IMR-90 (cell line): Measurements from ENCODE around the gene TENM3. TPM values are rescaled to one million over a fixed set of nuclear protein-coding genes. Genes with fewer than 3 reads are reported as not detected.
A peak's percentile ranks its signal among the peaks of the same experiment; 100 is the strongest.

Source experiments
- ATAC-seq: fragments of 200-7000 bp; cut with Tn5 transposase; 2 replicates; pipeline ENCODE4 v1.9.1; 2020; ENCODE audit warnings: low read depth, mild to moderate bottlenecking, moderate library complexity
- BruUV-seq: library from RNA; stranded (reverse); fragments of 400-500 nt; replicated peaks from 2 replicates; lab custom pipeline; 2021; lab: Mats Ljungman, UMichigan
- CTCF ChIA-PET: fragments of 300-600 bp; formaldehyde crosslinking; extraction: SDS; loops from one replicate; lab custom pipeline; 2021; ENCODE audit warnings: antibody characterized with exemption; lab: Yijun Ruan, JAX
- POLR2A ChIA-PET: fragments of 300-600 bp; sonication (Branson Sonifier 250); formaldehyde crosslinking; loops from one replicate; lab custom pipeline; 2022; ENCODE audit warnings: antibody characterized with exemption; ENCODE audit not compliant: unreplicated experiment; lab: Charles Lee
- DNase-seq: peaks from one replicate; pipeline ENCODE4 v3.0.0; 2013
- H2AFZ ChIP-seq: replicated peaks from 2 replicates; pipeline ENCODE3; 2013; ENCODE audit warnings: low read length, mild to moderate bottlenecking; ENCODE audit not compliant: poor library complexity
- H2AK5ac ChIP-seq: 2 replicates; pipeline ENCODE4 v1.6.1; 2013; ENCODE audit warnings: low read depth, low read length, inconsistent platforms
- H2AK9ac ChIP-seq: replicated peaks from 2 replicates; pipeline ENCODE3; 2013; ENCODE audit warnings: mild to moderate bottlenecking, low read depth, low read length, moderate library complexity; ENCODE audit not compliant: poor library complexity
- H2BK120ac ChIP-seq: 2 replicates; pipeline ENCODE4 v1.6.1; 2013; ENCODE audit warnings: low read depth, low read length, inconsistent platforms
- H2BK15ac ChIP-seq: 3 replicates; pipeline ENCODE4 v1.6.1; 2013; ENCODE audit warnings: low read depth, low read length, inconsistent platforms
- H2BK20ac ChIP-seq: 2 replicates; pipeline ENCODE4 v1.6.1; 2013; ENCODE audit warnings: low read depth, mild to moderate bottlenecking, inconsistent platforms, low read length, moderate library complexity
- H2BK5ac ChIP-seq: 2 replicates; pipeline ENCODE4 v1.6.1; 2013; ENCODE audit warnings: mild to moderate bottlenecking, low read depth, low read length, inconsistent platforms; ENCODE audit not compliant: poor library complexity, severe bottlenecking
- H3K14ac ChIP-seq: replicated peaks from 2 replicates; pipeline ENCODE4 v1.6.1; 2013; ENCODE audit warnings: low read depth, low read length, inconsistent platforms
- H3K18ac ChIP-seq: 2 replicates; pipeline ENCODE4 v1.6.1; 2013; ENCODE audit warnings: low read depth, low read length, control low read depth
- H3K23ac ChIP-seq: 2 replicates; pipeline ENCODE4 v1.6.1; 2013; ENCODE audit warnings: low read depth, low read length, inconsistent platforms
- H3K27ac ChIP-seq: 2 replicates; pipeline ENCODE4 v1.5.1; 2013; ENCODE audit warnings: mild to moderate bottlenecking, control low read depth, low read length; ENCODE audit not compliant: insufficient read depth
- H3K27me3 ChIP-seq: 2 replicates; pipeline ENCODE4 v1.6.1; 2013; ENCODE audit warnings: low read length; ENCODE audit not compliant: control insufficient read depth, insufficient read depth
- H3K36me3 ChIP-seq: 2 replicates; pipeline ENCODE4 v1.6.1; 2013; ENCODE audit warnings: low read length, mixed read lengths; ENCODE audit not compliant: control insufficient read depth, insufficient read depth
- H3K4ac ChIP-seq: 2 replicates; pipeline ENCODE4 v1.6.1; 2013; ENCODE audit warnings: low read depth, low read length, inconsistent platforms
- H3K4me1 ChIP-seq: 2 replicates; pipeline ENCODE4 v1.6.1; 2013; ENCODE audit warnings: low read length, mixed read lengths; ENCODE audit not compliant: control insufficient read depth, insufficient read depth
- H3K4me2 ChIP-seq: 2 replicates; pipeline ENCODE4 v1.6.1; 2013; ENCODE audit warnings: low read depth, mild to moderate bottlenecking, control low read depth, low read length, moderate library complexity
- H3K4me3 ChIP-seq: 2 replicates; pipeline ENCODE4 v1.5.1; 2013; ENCODE audit warnings: low read depth, mild to moderate bottlenecking, control low read depth, low read length, moderate library complexity; ENCODE audit not compliant: insufficient read depth
- H3K56ac ChIP-seq: 2 replicates; pipeline ENCODE4 v1.6.1; 2013; ENCODE audit warnings: low read length, inconsistent platforms; ENCODE audit not compliant: insufficient read depth; ENCODE audit errors: extremely low read depth
- H3K79me1 ChIP-seq, 2 experiments: 2 replicates each; pipeline ENCODE4 v1.6.1; 2013; ENCODE audit warnings: low read length in 2 of 2, inconsistent platforms in 1 of 2, low read depth in 1 of 2
- H3K9ac ChIP-seq: 2 replicates; pipeline ENCODE4 v1.6.1; 2013; ENCODE audit warnings: low read depth, low read length, control low read depth
- H3K9me1 ChIP-seq: 2 replicates; pipeline ENCODE4 v1.6.1; 2013; ENCODE audit warnings: low read length, inconsistent platforms; ENCODE audit not compliant: insufficient read depth
- H3K9me3 ChIP-seq: 2 replicates; pipeline ENCODE4 v1.6.1; 2013; ENCODE audit warnings: low read length; ENCODE audit not compliant: control insufficient read depth, insufficient read depth
- H4K20me1 ChIP-seq: 2 replicates; pipeline ENCODE4 v1.6.1; 2013; ENCODE audit warnings: low read length, inconsistent platforms; ENCODE audit not compliant: insufficient read depth
- H4K5ac ChIP-seq: 2 replicates; pipeline ENCODE4 v1.6.1; 2013; ENCODE audit warnings: mild to moderate bottlenecking, low read depth, low read length, control low read depth
- H4K8ac ChIP-seq, 2 experiments: 2 replicates each; pipeline ENCODE4 v1.6.1; 2013; ENCODE audit warnings: low read depth in 2 of 2, low read length in 2 of 2, control low read depth in 1 of 2, inconsistent platforms in 1 of 2
- H4K91ac ChIP-seq: 2 replicates; pipeline ENCODE4 v1.6.1; 2013; ENCODE audit warnings: low read depth, low read length, inconsistent platforms; ENCODE audit not compliant: insufficient read depth
- CEBPB ChIP-seq: IDR thresholded peaks from 2 replicates; pipeline ENCODE4 v1.6.1; 2012; ENCODE audit warnings: low read depth, low read length, improper control_type of control experiment
- POLR2A ChIP-seq: IDR thresholded peaks from 2 replicates; pipeline ENCODE4 v1.6.1; 2012; ENCODE audit warnings: mild to moderate bottlenecking, low read depth, low read length
- RCOR1 ChIP-seq: IDR thresholded peaks from 2 replicates; pipeline ENCODE4 v1.6.1; 2012; ENCODE audit warnings: mild to moderate bottlenecking, low read length, improper control_type of control experiment; ENCODE audit not compliant: insufficient replicate concordance
- WGBS, 2 experiments: methylation state at CpG; one replicate each; pipeline versions ENCODE4 v1.1.5 to v1.1.7; 2013; ENCODE audit warnings: missing lambda C conversion rate in 2 of 2; ENCODE audit not compliant: insufficient read length in 1 of 2; ENCODE audit errors: extremely low coverage in 2 of 2; 5-methylcytosine and 5-hydroxymethylcytosine counted together
- dilution Hi-C: fragments of 300-500 bp; cut with HindIII; formaldehyde crosslinking; loops from one replicate; pipeline ENCODE4 v1.14.3; 2018; ENCODE audit warnings: low sequenced_read_pairs; ENCODE audit not compliant: unreplicated experiment
- in situ Hi-C: fragments of 300-500 bp; cut with MboI; formaldehyde crosslinking; loops from 3 replicates; pipeline ENCODE4 v1.14.3; 2019; ENCODE audit warnings: low sequenced_read_pairs, inconsistent platforms, mixed read lengths
- intact Hi-C: fragments of 100-400 bp; cut with micrococcal nuclease; formaldehyde crosslinking; loops from 2 replicates; pipeline ENCODE4 v1.10.0; 2022
- polyA plus RNA-seq, 3 experiments: library from polyadenylated mRNA; depleted of rRNA; stranded (reverse); fragments of >200 nt; gene quantifications; 2 replicates each; pipeline ENCODE4 v1.2.3, GENCODE V29; 2012; ENCODE audit warnings: low replicate concordance in 1 of 3
- total RNA-seq: library from RNA; depleted of rRNA; stranded (reverse); fragments of >200 nt; gene quantifications from 2 replicates; pipeline ENCODE4 v1.2.3, GENCODE V29; 2012

The TENM3 gene
- total and polyA plus RNA-seq, 2 of the 4 experiments (the other 2 are of a cell fraction): 29.9 to 173 TPM

DNA sequence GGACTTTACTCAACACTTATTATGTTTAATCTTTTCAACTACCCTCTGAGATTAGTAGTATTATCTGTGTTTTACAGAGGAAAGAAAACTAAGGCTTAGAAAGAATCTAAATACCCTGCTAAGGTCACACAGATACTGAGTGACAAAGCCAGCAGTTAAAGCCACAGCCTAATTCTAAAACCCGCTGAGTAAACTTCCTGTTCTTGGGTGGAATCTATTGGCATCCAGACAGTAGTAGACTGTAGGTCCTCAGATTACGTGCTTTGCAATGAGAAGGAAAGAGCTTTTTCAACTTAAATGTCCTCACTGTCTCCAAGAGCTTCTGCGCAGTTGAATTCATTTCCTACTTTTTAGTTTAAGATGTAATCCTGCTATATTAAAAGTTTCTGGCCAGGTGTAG lies 126.0 kb downstream of the TENM3 start:
- Histone ChIP-seq H3K4ac (no peak overlapping the region), H3K23ac (no peak overlapping the region), H2AK5ac (no peak overlapping the region), H3K27me3 (no peaks in the 10 kb centered on the region), H3K4me3 (no peak overlapping the region), H3K9me3 (no peaks in the 10 kb centered on the region), H3K9me1 (no peaks in the 10 kb centered on the region; the same call in 1 of the 2 replicates), H2BK20ac (no peak overlapping the region), H4K91ac (no peak overlapping the region), H2BK15ac (no peak overlapping the region), H3K36me3 (no peaks in the 10 kb centered on the region), H4K5ac (no peak overlapping the region), H3K27ac (no peak overlapping the region), H3K4me1 (no peaks in the 10 kb centered on the region; the same call in 1 of the 2 replicates), H3K9ac (no peak overlapping the region), H3K4me2 (peak overlapping the region; percentile 29; the same call in 1 of the 2 replicates), H3K14ac (no peak overlapping the region), H2BK5ac (no peak overlapping the region), H3K56ac (no peak overlapping the region), H4K20me1 (no peaks in the 10 kb centered on the region), H2BK120ac (no peak overlapping the region), H2AK9ac (no peak overlapping the region), H3K79me1 (no peaks in the 10 kb centered on the region), H4K8ac (no peak overlapping the region), H3K18ac (no peak overlapping the region), H2AFZ (no peak overlapping the region)
- ChIA-PET POLR2A (no interaction called here), CTCF (no interaction called here)
- in situ Hi-C loops (no loop called here), intact Hi-C loops (no loop called here), dilution Hi-C loops (no loop called here)
- WGBS, 2 experiments: no CpG with 5 or more reads among the region's 3 CpGs
- BruUV-seq: no TSS peak
- peak; percentile 44; the same call in 1 of the 2 replicates for ATAC-seq
- peak; percentile 62 for DNase-seq
- TF ChIP-seq POLR2A (no peak), CEBPB (no peak), RCOR1 (no peak)
